HG03095 (cell line): ENCODE data around the gene FREM1.

ENCODE experiments used
- ATAC-seq: cut with Tn5 transposase; IDR thresholded peaks from one replicate; pipeline ENCODE4 v1.9.1; 2021; ENCODE audit warnings: moderate library complexity; ENCODE audit not compliant: unreplicated experiment

FREM1 gene

DNA sequence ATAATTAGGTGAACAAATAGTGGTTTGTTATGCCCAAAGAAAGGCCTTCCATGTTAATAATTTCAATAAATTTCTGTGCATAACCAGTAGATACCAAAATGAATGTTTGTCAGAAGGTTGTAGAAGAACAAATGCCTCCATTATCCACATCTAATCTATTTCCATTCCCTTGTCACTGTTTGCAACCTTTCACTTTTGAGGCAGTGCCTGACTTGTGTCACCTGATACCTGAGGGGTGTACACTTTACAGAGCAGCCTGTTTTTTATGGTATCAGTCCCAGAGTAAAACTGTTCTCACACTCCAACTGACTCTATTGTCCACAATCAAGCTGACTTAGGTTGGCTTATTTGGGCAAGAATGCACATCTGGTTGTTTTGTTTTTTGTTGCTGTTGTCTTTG lies 40.1 kb downstream of the FREM1 start:
- ATAC-seq, result no peak

DNA sequence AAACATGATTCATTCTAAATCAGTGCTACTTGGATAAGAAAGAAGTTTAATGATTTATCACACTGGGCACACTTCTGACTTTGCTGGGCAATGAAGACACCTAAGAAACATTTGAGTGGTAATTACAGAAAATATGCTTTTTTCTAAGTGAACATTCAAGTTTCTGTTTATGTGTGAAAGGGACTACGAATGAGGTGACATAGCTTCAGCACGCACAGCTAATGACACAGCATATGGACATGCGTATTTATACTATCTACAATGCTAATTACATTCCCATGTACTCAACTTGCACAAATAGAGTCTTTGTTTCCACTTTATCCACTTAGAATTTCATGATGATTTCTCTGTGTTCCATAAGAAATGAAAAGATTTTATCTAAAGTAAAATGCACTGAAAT lies 40.6 kb downstream of the FREM1 start:
- ATAC-seq, result no peak

DNA sequence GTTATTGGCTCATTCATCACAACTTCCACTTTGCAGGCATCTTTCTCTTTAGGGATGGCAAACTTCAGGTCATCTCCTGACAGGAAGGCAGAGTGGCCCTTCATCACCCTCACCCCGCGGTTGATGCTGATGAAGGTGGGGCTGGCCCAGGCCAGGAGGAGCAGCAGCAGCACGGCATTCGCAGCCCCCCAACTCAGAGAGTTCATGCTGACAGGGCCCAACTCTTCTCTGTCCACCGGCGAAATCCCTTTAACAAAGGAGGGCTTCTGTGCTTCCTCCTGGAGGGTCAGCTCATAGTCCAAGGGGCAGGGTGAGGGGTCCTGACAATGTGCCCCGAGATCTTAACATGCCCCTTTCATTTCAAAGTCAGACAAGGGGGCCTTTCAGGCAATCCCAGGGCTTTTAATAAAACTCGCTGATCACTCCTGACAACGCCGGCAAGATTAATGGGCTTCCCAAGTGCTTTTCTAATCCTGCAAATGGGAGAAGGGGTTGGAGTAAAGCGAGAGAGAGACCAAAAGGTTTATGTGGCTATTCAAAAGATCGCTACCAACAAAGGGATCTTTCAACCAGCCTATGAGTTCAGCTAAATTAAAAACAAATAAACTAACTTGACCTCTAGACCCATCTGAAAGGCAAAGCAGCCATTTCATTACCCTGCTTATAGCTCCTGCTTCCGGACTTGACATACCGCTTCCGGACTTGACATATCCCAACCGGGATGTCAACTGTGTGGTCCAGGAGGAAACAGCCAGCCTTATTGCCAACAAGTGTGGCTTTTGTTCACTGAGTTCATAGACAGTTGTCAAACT lies 41.2 kb downstream of the FREM1 start:
- no peak for ATAC-seq

DNA sequence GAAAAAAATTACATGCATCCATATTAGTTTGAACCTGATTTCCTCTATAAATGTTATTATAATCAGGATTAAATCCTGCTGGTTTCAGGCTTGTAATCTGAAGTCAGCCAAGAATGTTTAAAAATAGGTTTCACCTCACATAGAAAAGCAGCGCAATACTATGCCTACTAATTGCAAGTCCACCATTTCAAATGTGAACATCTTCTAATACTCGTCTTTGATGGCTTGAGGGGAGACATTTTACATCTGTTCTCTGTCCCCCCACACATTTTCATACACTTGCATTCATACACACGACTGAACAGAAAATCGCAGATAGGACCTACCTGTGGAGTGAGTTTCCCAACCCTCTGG lies 41.8 kb downstream of the FREM1 start:
- no peak for ATAC-seq

DNA sequence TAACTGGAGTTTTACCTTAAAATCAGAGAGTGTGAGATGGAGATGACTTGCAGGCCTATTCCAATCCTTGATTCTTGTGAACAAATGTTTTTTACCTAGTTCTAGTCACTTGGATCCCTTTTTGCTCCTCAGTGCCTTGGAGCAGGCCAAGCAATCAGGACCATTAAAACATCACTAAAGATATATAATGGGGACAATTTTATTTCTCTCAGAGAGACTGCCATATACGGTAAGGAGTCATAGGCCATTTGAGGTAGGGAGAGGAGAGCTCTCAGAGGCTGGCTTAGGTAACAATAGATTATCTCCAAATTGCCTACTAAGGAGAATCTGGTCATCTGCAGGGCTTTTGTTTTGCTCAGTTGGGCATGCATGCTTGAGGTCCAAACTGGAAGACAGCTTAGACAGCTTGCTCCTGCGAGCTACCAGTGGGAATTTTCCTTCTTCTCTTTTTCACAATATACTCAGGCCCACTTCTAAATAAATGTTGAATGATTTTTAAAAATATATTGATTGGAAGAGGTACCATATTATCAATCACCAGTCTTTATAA lies 44.0 kb downstream of the FREM1 start:
- ATAC-seq, result no peak

DNA sequence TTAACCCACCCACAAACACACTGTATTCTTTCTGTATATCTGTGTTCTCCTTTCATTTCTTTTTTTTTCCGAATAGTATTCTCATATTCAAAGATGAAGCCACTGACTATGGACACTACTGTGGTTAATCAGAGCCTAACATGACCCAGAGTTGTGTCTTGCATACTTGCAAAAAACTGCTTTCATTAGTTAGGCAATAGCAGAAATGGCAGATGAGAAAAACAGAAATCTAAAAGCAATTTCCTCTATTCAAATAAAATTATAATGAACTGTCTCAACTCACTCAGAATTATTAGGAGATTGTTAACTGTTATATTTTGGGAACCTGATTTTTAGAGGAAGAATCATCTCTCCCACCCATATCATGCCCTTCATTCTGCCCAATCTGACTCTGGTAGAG lies 45.9 kb downstream of the FREM1 start:
- no peak for ATAC-seq

DNA sequence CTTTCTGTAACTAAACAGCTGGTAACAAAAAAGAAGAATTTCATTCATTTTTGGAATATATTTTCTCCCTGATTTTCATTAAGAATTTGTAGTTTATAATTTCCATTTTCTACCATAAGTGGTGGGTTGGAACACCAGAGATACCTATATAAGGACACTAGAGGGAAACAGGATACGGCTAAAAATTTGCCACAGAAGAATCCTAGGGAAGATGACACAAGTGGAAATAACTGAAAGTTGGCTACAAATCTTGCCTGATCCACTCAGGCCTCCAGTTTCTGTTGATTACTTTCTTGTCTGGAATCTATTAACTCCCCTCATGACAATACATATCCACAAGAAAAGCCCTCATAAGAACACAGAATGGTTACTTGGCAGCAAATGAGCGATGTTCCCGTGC lies 46.8 kb downstream of the FREM1 start:
- no peak for ATAC-seq

DNA sequence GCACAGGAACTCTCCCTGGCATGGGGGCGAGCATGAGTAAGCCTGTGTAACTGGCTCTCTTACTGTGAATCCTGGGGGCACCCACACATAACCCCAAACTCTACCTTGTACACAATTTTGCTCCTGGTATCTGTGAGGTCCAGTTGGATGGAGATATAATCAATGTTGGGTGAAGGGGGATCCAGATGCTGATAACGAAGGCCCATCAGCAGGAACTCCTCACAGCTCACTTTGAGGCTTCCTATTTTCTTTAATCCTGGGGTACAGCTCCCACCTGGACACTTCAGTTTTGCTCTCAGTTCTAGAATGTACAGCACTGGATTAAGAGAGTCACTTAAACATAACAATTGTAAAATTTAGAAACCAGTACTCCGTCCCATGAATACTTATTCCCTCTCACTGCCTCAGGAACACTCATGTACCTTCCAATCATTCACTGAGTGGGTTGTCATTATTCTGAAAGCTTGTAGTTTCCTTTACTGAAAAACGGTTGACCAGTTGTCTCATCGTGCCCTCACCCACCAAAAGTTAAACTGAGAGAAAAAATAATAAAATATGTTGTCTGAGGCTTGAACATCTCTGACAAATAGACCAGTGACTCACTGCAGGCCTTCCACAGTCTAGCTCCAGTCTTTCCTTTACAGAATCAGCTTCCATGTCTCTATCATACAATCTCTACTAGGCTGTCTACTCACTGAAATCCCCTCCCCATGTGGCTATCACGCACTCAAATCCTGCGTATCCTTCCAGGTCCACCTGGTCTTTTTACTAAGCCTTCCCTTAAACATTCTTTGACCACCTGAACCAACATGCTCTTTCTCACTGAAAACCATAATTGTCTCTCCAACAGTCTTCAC lies 52.6 kb downstream of the FREM1 start:
- no peak for ATAC-seq

DNA sequence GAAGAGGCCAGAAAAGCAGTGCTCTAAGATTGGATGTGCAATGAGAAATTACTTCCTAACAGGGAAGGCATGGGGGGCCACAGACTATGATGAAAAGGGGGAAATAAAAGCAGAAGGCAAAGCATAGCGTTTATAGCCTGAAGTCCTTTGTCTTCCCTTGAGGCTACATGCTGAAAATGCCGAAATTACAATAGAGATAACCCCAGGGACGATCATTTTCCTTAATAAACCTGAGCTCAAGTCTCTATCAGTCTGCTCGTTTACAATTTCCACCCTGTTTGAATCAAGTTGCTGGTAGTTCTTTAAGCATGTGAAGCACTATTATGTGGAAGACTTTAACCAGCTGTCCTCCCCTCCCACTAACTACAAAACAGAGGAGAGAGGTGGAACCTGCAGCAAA lies 60.4 kb downstream of the FREM1 start:
- no peak for ATAC-seq

DNA sequence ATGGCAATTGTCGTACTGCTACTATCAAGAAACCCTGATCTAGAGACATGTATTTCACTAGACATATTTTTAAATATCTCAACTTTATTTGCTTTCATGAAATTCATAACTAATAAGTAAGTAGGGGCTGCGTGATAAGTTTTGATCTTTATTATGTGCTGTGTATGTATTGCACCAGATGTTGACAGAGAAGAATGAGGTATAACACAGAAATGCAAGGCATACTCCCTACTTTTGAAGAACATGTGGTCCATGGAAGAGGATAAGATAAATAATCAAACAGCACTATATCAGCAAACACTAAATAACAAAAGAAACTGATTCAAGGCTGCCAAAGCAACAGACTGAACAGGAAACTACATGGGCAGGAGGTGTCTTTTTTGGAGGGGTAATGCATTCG lies 60.9 kb downstream of the FREM1 start:
- ATAC-seq, result no peak

DNA sequence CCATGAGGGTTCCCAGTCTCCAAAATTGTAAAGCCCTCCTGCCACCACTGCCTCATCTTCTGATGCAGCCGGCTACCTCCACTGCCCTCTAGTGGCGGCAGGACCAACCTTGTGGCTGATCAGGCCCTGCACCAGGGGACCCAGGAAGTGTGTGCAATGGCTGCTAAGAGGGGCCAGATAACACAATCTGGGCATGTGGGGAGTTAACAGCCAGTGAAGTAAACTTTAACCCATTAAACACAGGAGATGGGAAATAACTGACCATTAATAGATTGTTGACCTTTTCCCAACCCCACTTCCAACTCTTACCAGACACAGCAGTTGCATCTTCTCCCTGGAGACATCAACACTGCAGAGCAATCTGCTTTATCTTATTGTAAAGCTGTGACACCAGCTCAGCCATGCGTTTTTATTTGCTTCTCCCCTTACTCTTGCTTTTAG lies 63.3 kb downstream of the FREM1 start:
- peak; percentile 98 for ATAC-seq

DNA sequence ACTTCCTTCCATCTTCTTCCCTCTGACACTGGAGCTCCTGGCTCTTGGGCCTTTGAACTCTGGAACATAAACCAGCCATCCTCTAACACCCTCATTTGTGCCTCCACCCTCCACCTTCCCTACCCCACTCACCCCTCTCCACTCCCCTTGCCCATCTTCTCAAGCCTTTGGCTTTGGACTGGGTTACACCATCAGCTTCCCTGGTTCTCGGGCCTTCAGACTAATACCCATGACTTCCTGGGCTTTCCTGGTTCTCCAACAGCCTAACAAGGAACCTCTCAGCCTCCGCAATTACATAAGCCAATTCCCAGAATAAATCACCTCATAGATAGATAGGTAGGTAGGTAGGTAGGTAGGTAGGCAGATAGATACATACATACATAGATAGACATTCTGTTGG lies 67.1 kb downstream of the FREM1 start:
- ATAC-seq, result no peak

DNA sequence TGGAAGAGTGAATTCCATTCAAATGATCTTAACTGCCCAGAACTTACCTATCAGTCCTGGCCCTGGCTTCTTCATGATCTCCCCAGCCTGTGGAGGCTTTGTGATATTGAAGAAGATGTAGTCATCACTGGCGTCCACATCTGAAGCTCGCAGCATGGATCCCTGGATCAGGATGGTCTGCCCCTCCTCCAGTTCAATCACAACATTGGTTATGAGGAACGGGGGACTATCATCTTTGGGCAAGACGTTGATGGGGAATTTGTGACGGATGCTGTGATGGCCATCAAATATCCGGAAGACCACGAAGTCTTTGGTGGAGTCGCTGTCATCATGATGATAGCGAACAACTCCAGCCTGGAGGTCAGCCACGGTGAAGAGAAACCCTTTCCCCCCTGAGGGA lies 68.0 kb downstream of the FREM1 start:
- no peak for ATAC-seq

DNA sequence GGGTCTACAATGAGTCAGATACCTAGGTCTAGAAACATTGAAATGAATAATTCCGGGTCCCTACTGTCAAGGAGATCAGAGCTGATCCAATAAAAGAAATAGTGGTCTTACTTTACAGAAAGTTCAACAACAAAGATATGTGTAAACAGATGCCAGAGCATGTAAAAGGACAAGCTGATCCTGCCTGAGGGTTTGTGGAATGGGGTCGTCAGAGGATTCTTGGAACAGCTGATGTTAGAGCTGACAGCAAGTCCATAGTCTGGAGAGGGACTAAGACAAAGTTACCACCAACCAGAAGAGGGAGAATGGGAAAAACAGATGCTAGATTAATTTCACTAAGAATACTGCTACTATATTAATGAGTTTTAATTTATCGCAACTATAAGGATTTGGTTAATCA lies 71.5 kb downstream of the FREM1 start:
- no peak for ATAC-seq

DNA sequence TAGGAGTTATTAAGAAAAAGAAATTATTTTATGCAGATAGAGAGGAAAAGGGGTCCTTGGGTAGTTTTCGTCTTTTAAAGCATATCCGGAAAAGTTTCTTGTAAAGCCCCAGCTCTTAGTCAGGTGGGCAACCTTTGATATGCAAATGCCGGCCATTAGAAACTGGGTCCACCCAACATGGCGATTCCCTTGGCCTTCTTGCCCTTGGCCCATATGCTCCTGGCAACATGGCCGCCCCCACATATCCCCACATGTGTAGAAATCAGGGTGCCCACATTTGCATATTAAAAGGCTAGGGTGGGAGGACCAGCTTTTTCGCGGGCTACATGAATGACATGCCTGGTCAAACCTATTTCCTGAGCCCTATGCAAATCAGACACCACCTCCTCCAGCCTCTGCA lies 73.3 kb downstream of the FREM1 start:
- ATAC-seq, result no peak

DNA sequence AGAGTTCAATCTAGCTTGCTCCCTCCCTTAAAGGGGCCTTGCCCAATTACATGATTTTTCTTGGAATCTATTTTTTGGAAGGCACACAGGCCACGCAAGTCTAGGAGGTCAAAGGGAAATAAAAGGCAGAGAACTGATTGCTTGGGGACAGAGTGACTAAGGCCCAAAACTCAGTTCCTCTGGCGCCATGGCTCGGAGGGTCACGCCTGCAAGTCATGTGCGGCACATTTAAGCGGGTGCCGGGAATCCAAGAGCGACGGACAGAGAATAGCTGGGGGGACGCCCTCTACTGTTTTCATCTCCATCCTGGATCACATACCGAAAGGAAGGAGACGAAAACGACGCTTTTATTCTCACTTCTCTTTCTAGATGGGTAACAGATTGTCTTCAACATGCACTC lies 78.6 kb downstream of the FREM1 start:
- ATAC-seq, result no peak

DNA sequence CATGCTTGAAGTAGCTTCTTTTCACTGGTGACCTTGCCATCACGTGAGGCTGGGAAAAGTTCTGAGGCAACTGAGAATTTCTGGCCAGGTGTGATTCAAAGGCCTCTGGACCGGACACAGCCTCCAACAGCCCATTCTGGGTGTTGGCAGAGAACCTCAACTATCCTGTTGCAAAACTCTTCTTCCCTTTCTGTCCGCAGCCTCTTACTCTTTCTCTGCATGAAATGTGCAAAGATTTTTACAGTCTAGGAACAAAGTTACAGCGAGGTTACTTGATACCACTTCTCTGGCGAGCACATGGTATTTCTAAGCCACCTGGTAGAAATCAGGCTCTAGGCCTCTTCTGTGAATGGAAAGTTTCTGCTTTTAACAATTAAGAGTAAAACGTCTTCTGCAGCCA lies 79.2 kb downstream of the FREM1 start:
- no peak for ATAC-seq

DNA sequence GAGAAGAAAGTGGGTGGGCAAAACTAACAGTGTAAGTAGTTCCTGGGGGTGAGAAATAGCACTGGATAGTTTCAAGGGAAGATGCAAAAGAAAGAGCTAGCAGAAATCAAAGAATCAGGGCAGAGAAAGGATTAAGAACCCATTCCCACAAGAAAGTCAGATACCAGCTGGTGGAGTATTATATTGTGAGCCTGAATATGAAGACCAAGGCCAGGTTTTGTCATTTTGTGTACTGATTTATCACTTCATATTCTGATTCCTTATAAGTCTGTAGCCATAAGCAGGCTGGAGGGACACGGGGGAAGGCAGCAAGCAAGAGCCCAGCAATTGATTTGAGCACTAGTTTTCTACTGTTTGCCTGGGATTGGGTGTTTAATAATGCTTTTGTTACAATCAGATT lies 80.2 kb downstream of the FREM1 start:
- no peak for ATAC-seq

DNA sequence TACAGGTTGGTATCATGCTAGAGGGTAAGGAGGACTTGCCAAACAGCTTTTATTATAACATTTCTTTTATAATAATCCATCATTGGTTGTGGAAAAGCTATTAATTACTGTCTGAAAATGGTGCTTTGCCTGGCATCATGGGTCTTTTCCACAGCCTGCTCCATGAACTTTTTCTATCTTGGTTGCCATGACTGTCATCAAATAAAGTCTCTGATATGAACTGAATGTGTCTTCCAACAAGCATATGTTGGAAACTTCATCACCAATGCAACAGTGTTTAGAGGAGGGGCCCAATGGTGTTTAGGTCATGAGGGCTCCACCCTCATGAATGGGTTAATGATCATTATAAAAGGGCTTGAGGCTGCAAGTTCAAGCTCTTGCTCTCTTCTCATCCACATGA lies 81.0 kb downstream of the FREM1 start:
- no peak for ATAC-seq

DNA sequence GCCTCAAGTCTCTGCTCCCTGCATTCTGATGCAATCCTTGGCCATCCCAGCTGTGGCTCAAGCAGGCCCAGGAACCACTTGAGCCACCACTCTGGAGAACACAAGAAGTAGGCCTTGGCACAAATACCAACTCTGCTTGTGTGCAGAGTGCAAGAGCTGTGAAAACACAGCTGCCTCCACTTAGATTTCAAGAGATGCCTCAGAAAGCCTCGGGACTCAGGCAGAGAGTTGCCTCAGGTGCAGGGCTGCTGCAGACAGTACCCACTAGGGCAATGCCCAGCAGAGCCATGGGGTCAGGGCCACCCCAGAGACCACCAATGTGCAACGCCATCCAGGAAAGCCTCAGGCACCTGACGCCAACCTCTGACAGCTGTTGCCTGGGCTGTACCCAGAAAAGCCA lies 82.4 kb downstream of the FREM1 start:
- ATAC-seq, result no peak

DNA sequence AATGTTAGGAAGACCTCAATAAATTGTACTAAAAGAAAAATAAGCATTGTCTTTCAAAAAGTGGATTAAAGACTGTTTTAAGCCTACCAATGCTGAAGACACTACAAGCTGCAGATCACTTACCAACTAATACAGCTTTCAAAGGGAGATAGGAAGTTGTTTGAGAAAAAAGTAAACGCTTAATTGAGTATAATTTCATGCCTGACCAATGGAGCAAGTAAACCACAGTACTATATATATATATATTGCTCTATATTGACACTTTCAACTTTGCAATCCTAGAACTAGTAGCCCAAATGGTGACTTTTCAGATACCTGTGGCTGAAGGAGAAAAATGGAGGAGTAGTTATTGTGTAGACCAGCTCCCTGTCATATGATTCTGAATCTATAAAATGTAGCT lies 85.7 kb downstream of the FREM1 start:
- no peak for ATAC-seq

DNA sequence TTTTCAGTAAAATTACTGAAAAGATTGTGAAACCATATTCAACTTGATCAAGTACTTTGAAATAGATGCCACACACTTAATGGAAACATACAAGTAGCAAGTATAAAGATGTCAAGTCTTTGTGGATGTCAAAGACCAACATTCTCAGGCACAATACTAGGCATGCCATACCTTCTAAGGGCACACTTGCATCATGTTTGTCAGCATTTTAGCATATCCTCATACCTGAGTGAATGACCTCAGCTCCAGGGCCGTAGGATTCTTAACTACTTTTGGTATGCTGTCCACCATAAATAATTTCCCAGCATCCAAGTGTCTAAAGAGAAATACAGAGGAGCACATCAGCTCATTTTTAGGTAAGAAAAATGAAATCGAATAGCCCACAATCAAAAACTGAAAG lies 86.4 kb downstream of the FREM1 start:
- no peak for ATAC-seq
